ENCODE data around the gene EFCAB5.
A peak's percentile ranks its signal among the peaks of the same experiment; 100 is the strongest.
"Not testable (repeated sequence)": the region's sequence is repeated elsewhere in the genome, so short reads cannot be mapped to it uniquely, and the experiment has no call there.

The EFCAB5 gene

GRCh38 chr17:30084788-30085187, 143.4 kb downstream of the EFCAB5 start:
- H3K4me1 ChIP-seq (ENCODE audit: control insufficient read depth, low read depth, low read length) = no peaks in the 10 kb centered on the region
- H3K36me3 ChIP-seq (ENCODE audit: control insufficient read depth, low read depth, low read length) = no peaks in the 10 kb centered on the region
- no peak overlapping the region for H3K27ac ChIP-seq (ENCODE audit: low read length)
- no peaks in the 10 kb centered on the region for H3K9me3 ChIP-seq (ENCODE audit: control insufficient read depth, low read depth, low read length)
- H3K4me3 ChIP-seq (ENCODE audit: low read length) = no peak overlapping the region
- H3K9ac ChIP-seq (ENCODE audit: low read length) = no peak overlapping the region
- no peaks in the 10 kb centered on the region for H3K27me3 ChIP-seq (ENCODE audit: control insufficient read depth, insufficient read depth, low read length)

GRCh38 chr17:30086896-30087295, 145.5 kb downstream of the EFCAB5 start:
- Histone ChIP-seq H3K4me3 (ENCODE audit: low read length) (no peak overlapping the region), H3K27me3 (ENCODE audit: control insufficient read depth, insufficient read depth, low read length) (no peaks in the 10 kb centered on the region), H3K27ac (ENCODE audit: low read length) (no peak overlapping the region), H3K4me1 (ENCODE audit: control insufficient read depth, low read depth, low read length) (no peaks in the 10 kb centered on the region), H3K36me3 (ENCODE audit: control insufficient read depth, low read depth, low read length) (no peaks in the 10 kb centered on the region), H3K9ac (ENCODE audit: low read length) (no peak overlapping the region), H3K9me3 (ENCODE audit: control insufficient read depth, low read depth, low read length) (no peaks in the 10 kb centered on the region)

- H3K27ac ChIP-seq (ENCODE audit: low read length); H3K9ac ChIP-seq (ENCODE audit: low read length); H3K4me1 ChIP-seq (ENCODE audit: control insufficient read depth, low read depth, low read length); H3K36me3 ChIP-seq (ENCODE audit: control insufficient read depth, low read depth, low read length); H3K27me3 ChIP-seq (ENCODE audit: control insufficient read depth, insufficient read depth, low read length); H3K9me3 ChIP-seq (ENCODE audit: control insufficient read depth, low read depth, low read length); H3K4me3 ChIP-seq (ENCODE audit: low read length): not testable (repeated sequence)
Measured at GRCh38 chr17:30087431-30087830, 146.0 kb downstream of the EFCAB5 start.

- Histone ChIP-seq H3K9ac (ENCODE audit: low read length) (no peak overlapping the region), H3K4me1 (ENCODE audit: control insufficient read depth, low read depth, low read length) (no peaks in the 10 kb centered on the region), H3K27ac (ENCODE audit: low read length) (no peak overlapping the region), H3K36me3 (ENCODE audit: control insufficient read depth, low read depth, low read length) (no peaks in the 10 kb centered on the region), H3K9me3 (ENCODE audit: control insufficient read depth, low read depth, low read length) (no peaks in the 10 kb centered on the region), H3K27me3 (ENCODE audit: control insufficient read depth, insufficient read depth, low read length) (no peaks in the 10 kb centered on the region), H3K4me3 (ENCODE audit: low read length) (no peak overlapping the region)
Measured at GRCh38 chr17:30091121-30091670, 149.8 kb downstream of the EFCAB5 start.

GRCh38 chr17:30091771-30092170, 150.3 kb downstream of the EFCAB5 start:
- H3K27me3 ChIP-seq (ENCODE audit: control insufficient read depth, insufficient read depth, low read length) = no peaks in the 10 kb centered on the region
- H3K4me3 ChIP-seq (ENCODE audit: low read length) = no peak overlapping the region
- H3K9me3 ChIP-seq (ENCODE audit: control insufficient read depth, low read depth, low read length) = no peaks in the 10 kb centered on the region
- no peaks in the 10 kb centered on the region for H3K36me3 ChIP-seq (ENCODE audit: control insufficient read depth, low read depth, low read length)
- no peaks in the 10 kb centered on the region for H3K4me1 ChIP-seq (ENCODE audit: control insufficient read depth, low read depth, low read length)
- no peak overlapping the region for H3K27ac ChIP-seq (ENCODE audit: low read length)
- H3K9ac ChIP-seq (ENCODE audit: low read length) = no peak overlapping the region

- Histone ChIP-seq H3K4me3 (ENCODE audit: low read length) (no peak overlapping the region), H3K4me1 (ENCODE audit: control insufficient read depth, low read depth, low read length) (no peaks in the 10 kb centered on the region), H3K27ac (ENCODE audit: low read length) (no peak overlapping the region), H3K27me3 (ENCODE audit: control insufficient read depth, insufficient read depth, low read length) (no peaks in the 10 kb centered on the region), H3K9me3 (ENCODE audit: control insufficient read depth, low read depth, low read length) (no peaks in the 10 kb centered on the region), H3K9ac (ENCODE audit: low read length) (no peak overlapping the region), H3K36me3 (ENCODE audit: control insufficient read depth, low read depth, low read length) (no peaks in the 10 kb centered on the region)
Measured at GRCh38 chr17:30092886-30093285, 151.5 kb downstream of the EFCAB5 start.

- Histone ChIP-seq H3K27me3 (ENCODE audit: control insufficient read depth, insufficient read depth, low read length) (no peaks in the 10 kb centered on the region), H3K36me3 (ENCODE audit: control insufficient read depth, low read depth, low read length) (no peaks in the 10 kb centered on the region), H3K9me3 (ENCODE audit: control insufficient read depth, low read depth, low read length) (no peaks in the 10 kb centered on the region), H3K4me1 (ENCODE audit: control insufficient read depth, low read depth, low read length) (no peaks in the 10 kb centered on the region), H3K4me3 (ENCODE audit: low read length) (no peak overlapping the region), H3K27ac (ENCODE audit: low read length) (no peak overlapping the region), H3K9ac (ENCODE audit: low read length) (no peak overlapping the region)
Measured at GRCh38 chr17:30093463-30094147, 152.2 kb downstream of the EFCAB5 start.

- Histone ChIP-seq H3K9me3 (ENCODE audit: control insufficient read depth, low read depth, low read length) (no peaks in the 10 kb centered on the region), H3K4me1 (ENCODE audit: control insufficient read depth, low read depth, low read length) (no peaks in the 10 kb centered on the region), H3K9ac (ENCODE audit: low read length) (no peak overlapping the region), H3K36me3 (ENCODE audit: control insufficient read depth, low read depth, low read length) (no peaks in the 10 kb centered on the region), H3K27me3 (ENCODE audit: control insufficient read depth, insufficient read depth, low read length) (no peaks in the 10 kb centered on the region), H3K27ac (ENCODE audit: low read length) (no peak overlapping the region), H3K4me3 (ENCODE audit: low read length) (no peak overlapping the region)
Measured at GRCh38 chr17:30095507-30096244, 154.2 kb downstream of the EFCAB5 start.

- Histone ChIP-seq H3K4me3 (ENCODE audit: low read length) (no peak overlapping the region), H3K4me1 (ENCODE audit: control insufficient read depth, low read depth, low read length) (no peaks in the 10 kb centered on the region), H3K27me3 (ENCODE audit: control insufficient read depth, insufficient read depth, low read length) (no peaks in the 10 kb centered on the region), H3K9me3 (ENCODE audit: control insufficient read depth, low read depth, low read length) (no peaks in the 10 kb centered on the region), H3K36me3 (ENCODE audit: control insufficient read depth, low read depth, low read length) (no peaks in the 10 kb centered on the region), H3K27ac (ENCODE audit: low read length) (no peak overlapping the region), H3K9ac (ENCODE audit: low read length) (no peak overlapping the region)
Measured at GRCh38 chr17:30101686-30102390, 160.4 kb downstream of the EFCAB5 start.

GRCh38 chr17:30103921-30104320, 162.5 kb downstream of the EFCAB5 start:
- H3K4me3 ChIP-seq (ENCODE audit: low read length) = no peak overlapping the region
- no peaks in the 10 kb centered on the region for H3K9me3 ChIP-seq (ENCODE audit: control insufficient read depth, low read depth, low read length)
- H3K27me3 ChIP-seq (ENCODE audit: control insufficient read depth, insufficient read depth, low read length) = no peaks in the 10 kb centered on the region
- H3K4me1 ChIP-seq (ENCODE audit: control insufficient read depth, low read depth, low read length) = no peaks in the 10 kb centered on the region
- H3K9ac ChIP-seq (ENCODE audit: low read length) = no peak overlapping the region
- H3K27ac ChIP-seq (ENCODE audit: low read length) = no peak overlapping the region
- no peaks in the 10 kb centered on the region for H3K36me3 ChIP-seq (ENCODE audit: control insufficient read depth, low read depth, low read length)

- no peaks in the 10 kb centered on the region for H3K4me1 ChIP-seq (ENCODE audit: control insufficient read depth, low read depth, low read length)
- H3K27me3 ChIP-seq (ENCODE audit: control insufficient read depth, insufficient read depth, low read length) = no peaks in the 10 kb centered on the region
- H3K36me3 ChIP-seq (ENCODE audit: control insufficient read depth, low read depth, low read length) = no peaks in the 10 kb centered on the region
- no peak overlapping the region for H3K27ac ChIP-seq (ENCODE audit: low read length)
- H3K9me3 ChIP-seq (ENCODE audit: control insufficient read depth, low read depth, low read length) = no peaks in the 10 kb centered on the region
- peak overlapping the region; percentile 29 for H3K9ac ChIP-seq (ENCODE audit: low read length)
- H3K4me3 ChIP-seq (ENCODE audit: low read length) = peak overlapping the region; percentile 53
Measured at GRCh38 chr17:30104575-30105339, 163.3 kb downstream of the EFCAB5 start.
